Hematopoietic multipotent progenitor cell (in vitro differentiated cells): ENCODE data around the gene RGL2. TPM values are rescaled to one million over a fixed set of nuclear protein-coding genes. Genes with fewer than 3 reads are reported as not detected.
A peak's percentile ranks its signal among the peaks of the same experiment; 100 is the strongest.
"Not testable (repeated sequence)": the region's sequence is repeated elsewhere in the genome, so short reads cannot be mapped to it uniquely, and the experiment has no call there.

Experiments
- DNase-seq, 3 donors: peaks; one replicate each; pipeline ENCODE4 v3.0.0-alpha.2; 2011 to 2015; ENCODE audit warnings: low read depth in 2 of 3, low spot score in 2 of 3
- total RNA-seq: library from RNA; depleted of rRNA; stranded (reverse); fragments of >200 nt; gene quantifications from one replicate; pipeline ENCODE4 v1.2.3, GENCODE V29; 2012

RGL2 gene, protein sequence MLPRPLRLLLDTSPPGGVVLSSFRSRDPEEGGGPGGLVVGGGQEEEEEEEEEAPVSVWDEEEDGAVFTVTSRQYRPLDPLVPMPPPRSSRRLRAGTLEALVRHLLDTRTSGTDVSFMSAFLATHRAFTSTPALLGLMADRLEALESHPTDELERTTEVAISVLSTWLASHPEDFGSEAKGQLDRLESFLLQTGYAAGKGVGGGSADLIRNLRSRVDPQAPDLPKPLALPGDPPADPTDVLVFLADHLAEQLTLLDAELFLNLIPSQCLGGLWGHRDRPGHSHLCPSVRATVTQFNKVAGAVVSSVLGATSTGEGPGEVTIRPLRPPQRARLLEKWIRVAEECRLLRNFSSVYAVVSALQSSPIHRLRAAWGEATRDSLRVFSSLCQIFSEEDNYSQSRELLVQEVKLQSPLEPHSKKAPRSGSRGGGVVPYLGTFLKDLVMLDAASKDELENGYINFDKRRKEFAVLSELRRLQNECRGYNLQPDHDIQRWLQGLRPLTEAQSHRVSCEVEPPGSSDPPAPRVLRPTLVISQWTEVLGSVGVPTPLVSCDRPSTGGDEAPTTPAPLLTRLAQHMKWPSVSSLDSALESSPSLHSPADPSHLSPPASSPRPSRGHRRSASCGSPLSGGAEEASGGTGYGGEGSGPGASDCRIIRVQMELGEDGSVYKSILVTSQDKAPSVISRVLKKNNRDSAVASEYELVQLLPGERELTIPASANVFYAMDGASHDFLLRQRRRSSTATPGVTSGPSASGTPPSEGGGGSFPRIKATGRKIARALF
- total RNA-seq, result 35.5 TPM

- DNase-seq, result peak in 2 of 3 donors; percentile 84 to 88
Measured at GRCh38 chr6:33298773-33299236, at the start of gene RGL2. TSS of gene RGL2 (minus strand) at chr6:33298942. CDS start at chr6:33298610, 332 bp downstream.

GRCh38 chr6:33347816-33348215 lies 49.1 kb upstream of the RGL2 start:
- DNase-seq, result no peak

GRCh38 chr6:33346972-33347371 lies 48.2 kb upstream of the RGL2 start:
- DNase-seq, result not testable (repeated sequence)

- peak; percentile 56 to 91 (median 84) for DNase-seq
Measured at GRCh38 chr6:33344701-33345697, 46.3 kb upstream of the RGL2 start.

GRCh38 chr6:33343953-33344611 lies 45.3 kb upstream of the RGL2 start:
- DNase-seq, result peak; percentile 53 to 80 (median 53)

DNA sequence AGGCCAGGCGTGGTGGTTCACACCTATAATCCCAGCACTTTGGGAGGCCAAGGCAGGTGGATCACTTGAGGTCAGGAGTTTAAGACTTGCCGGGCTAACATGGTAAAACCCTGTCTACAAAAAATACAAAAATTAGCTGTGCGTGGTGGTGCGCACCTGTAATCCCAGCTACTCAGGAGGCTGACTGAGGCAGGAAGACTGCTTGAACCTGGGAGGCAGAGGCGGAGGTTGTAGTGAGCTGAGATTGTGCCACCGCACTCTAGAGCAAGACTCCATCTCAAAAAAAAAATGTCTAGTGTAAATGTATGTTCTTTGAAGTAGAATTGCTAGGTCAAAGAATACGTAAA lies 44.8 kb upstream of the RGL2 start:
- DNase-seq, result not testable (repeated sequence)

GRCh38 chr6:33339193-33339592 lies 40.5 kb upstream of the RGL2 start:
- no peak for DNase-seq

GRCh38 chr6:33336495-33336894 lies 37.8 kb upstream of the RGL2 start:
- no peak for DNase-seq

GRCh38 chr6:33335916-33336315 lies 37.2 kb upstream of the RGL2 start:
- no peak for DNase-seq

DNA sequence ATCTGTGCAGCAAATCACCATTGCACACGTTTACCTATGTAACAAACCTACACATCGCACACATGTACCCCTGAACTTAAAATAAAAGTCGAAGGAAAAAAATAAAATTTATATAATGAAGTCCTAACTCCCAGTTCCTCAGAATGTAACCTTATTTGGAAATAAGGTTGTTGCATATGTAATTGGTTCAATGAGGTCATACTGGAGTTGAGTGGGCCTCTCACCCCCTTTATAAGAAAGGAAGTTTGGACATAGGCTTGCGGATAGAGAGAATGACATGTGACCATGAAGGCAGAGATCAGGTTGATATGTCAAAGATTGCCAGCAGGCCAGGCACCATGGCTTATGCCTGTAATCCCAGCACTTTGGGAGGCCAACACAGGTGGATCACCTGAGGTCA lies 34.9 kb upstream of the RGL2 start:
- no peak for DNase-seq

GRCh38 chr6:33330736-33331135 lies 32.0 kb upstream of the RGL2 start:
- no peak for DNase-seq

- no peak for DNase-seq
Measured at GRCh38 chr6:33329058-33329457, 30.3 kb upstream of the RGL2 start.

GRCh38 chr6:33324125-33324524 lies 25.4 kb upstream of the RGL2 start:
- DNase-seq, result peak in 2 of 3 donors; percentile 48 to 58

DNA sequence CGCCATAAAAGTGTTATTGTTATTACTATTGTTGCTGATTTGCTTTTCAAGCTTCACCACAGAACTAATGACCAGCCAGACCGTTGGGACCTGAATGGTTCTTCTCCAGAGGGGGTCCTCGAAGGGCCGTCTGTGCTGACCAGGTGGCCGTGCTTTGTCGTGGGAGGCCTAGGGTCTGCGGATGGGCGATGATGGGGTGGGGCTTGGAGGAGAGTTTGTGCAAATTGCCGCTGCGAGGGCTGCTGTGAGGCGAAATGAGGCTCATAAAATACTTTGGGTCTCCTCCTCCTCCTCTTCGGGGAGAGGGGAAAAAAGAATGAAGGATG lies 24.8 kb upstream of the RGL2 start:
- DNase-seq, result no peak

- no peak for DNase-seq
Measured at GRCh38 chr6:33321227-33321626, 22.5 kb upstream of the RGL2 start.

DNA sequence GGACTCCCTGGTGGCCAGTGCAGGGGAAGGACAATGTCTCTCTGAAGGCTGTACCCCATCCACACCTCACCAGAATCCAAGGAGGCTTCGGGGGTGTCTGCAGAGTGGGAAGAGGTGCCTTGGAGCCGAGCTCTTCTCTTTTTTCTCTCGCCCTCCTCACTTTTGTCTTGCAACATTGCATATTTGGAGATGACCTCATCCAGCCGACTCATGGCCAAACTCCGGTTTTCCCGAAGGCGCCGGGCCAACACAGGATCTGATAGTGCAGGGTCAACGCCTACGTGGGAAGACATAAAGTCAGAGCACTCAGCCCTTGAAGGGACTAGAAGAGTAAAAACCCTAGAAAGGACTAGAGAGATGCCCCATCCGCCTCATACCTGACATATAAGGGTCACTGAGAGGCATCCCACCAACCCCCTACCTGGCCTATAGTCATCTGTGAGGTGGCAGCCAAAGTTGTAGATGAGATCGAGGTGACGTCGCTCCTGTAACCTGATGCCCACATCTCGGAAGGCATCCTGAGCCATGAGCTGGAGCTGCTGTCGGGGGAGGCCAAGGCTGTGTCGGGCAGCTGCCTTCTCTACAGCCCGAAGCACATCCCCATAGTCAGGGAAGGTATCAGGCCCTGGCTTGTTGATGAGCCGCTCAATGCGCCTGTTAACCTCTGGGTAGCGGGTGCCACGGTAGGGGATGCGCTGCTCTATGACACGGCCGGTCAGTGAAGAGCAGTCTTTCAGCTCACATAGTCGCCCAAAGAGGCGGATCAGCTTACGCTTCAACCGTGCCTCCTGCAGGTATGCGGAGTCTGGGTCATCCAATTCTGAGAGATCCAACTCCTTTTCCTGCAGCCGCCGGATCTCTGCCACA lies 21.8 kb upstream of the RGL2 start:
- no peak for DNase-seq

GRCh38 chr6:33319939-33320314 lies 21.2 kb upstream of the RGL2 start:
- DNase-seq, result no peak

DNA sequence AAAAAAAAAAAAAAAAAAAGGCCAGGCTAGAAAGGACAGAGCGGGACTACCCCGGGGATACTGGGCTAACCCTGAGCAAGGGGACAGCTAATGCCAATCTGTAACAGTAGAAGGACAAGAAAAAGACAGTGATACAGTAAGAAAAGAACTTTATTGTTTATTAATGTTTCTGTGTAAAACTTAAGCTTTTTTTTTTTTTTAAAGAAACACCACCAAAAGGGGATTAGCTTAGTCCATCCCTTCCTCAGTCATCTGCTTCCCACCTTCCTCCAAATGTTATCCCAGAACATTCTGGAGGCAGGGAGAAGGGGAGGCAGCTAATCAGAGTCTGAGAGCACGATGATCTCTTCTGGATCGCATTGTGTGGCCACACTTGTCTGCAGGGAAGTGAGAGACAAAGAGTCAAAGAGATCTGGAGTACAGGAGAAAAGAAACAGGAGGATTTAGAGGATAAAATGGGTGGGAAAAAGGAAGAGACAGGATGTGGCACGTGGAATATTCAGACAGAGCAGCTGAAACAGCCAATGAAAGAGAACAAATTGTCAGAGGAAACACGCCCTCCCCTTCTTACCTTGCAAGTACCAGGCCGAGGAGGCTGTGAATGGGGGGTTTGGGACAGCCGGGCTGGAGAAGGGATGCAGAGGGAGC lies 19.8 kb upstream of the RGL2 start:
- DNase-seq, result no peak
